NCI-H345 treated with DMSO at 0.1 percent for 48 hours (cell line): ENCODE results near the gene RPTOR.
A peak's percentile ranks its signal among the peaks of the same experiment; 100 is the strongest.

ENCODE experiments used
- DNase-seq: peaks from one replicate; lab custom pipeline; 2025; ENCODE audit not compliant: unreplicated experiment; lab: John Stamatoyannopoulos, UW

Gene RPTOR

DNA sequence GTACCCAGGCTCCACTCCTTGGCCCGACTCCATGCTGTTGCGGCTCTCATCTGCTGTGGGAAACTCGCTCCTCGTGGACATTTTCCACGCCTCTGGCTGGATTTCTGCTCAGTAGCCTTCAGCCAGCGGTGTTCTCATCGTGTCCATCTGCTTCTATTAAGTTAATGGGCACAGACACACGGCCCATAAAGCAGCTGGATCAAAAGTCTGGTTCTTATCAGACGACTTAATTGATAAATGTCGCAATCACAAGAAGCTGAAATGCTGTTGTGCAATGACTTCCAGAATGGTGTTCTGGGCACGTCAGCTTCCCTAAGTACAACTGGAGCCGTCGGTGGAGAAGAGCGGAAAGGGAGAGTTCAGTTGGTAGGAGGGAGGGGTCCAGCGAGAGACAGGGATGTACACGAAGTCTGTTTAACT lies 235.3 kb downstream of the RPTOR start:
- DNase-seq: no peak

DNA sequence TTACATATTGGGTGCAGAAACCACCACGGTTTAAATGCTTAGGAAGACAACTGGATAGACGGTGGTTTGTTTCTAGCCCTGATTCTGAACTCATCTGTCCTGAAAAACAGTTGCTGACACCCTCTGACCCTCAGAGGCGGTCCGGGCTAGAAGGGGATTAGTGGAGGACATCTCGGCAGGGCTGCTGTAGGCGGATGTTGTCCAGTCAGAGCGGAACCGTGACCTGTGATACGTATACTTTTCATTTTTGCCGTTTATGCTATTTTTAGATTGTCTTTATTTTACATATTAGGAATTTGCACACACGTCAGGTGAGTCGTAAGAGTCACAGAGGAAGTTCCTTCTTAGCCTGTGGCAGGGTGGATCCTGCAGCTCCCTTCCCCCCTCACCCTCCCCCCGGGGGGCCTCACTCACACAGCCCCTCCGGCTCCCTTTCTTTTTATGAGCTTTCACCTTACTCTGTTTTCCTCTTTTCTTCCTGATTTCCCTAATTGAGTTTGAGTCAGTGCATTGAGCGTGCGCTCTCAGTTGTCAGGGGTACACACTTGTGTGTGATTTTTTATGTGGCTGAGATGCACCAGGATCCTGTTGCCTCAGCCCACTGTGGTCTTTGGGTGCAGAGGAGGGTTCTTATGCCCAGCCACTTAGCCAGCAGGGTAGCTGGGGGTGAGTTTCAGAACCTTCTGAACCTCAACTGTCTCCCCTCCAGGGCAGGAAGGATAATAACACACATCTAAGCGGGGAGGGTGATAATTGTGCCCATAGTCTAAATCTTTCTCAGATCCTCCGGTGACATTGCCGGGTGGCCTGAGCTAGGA lies 236.0 kb downstream of the RPTOR start:
- DNase-seq: no peak

DNA sequence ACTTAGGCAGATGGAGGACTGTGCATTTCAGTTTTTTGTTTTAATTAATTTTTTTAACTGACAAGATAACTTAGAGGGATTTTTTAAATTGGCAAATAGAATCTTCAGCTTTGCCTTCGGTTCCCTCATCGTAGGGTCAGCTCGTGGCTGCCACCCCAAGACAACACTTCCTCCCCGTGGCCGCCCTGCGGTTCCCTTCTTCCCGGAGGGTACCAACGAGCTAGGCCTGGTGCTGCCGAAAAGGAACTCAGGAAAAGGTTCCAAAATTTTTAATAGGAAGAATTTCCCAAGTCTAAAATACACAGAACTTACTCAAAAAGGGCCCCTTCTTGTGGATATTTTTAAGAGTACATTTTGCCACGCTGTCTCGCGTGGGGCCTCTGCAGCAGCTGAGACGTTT lies 236.6 kb downstream of the RPTOR start:
- DNase-seq: no peak

DNA sequence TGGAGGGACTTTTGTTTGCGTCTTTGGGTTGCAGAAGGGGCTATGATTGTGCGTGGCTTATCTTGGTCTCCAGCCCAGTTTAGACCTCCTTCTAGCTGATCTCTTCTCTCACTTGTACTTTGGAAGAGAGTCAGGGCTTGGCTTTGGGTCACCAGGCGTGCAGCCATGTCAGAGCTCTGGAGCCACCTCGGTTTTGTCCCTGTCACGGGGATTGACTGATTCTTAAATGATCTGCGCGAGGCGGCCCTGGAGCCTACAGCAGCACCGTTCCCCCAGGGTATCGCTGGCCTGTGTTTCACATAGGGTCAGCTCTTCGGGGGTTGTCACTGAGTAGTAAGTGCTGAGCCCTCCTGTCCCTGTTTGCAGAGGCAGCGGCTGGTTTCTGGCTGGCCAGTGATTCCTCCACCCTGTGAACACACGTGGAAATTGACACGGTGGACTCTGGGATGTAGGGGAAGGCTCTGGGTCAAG lies 237.2 kb downstream of the RPTOR start:
- DNase-seq: no peak

DNA sequence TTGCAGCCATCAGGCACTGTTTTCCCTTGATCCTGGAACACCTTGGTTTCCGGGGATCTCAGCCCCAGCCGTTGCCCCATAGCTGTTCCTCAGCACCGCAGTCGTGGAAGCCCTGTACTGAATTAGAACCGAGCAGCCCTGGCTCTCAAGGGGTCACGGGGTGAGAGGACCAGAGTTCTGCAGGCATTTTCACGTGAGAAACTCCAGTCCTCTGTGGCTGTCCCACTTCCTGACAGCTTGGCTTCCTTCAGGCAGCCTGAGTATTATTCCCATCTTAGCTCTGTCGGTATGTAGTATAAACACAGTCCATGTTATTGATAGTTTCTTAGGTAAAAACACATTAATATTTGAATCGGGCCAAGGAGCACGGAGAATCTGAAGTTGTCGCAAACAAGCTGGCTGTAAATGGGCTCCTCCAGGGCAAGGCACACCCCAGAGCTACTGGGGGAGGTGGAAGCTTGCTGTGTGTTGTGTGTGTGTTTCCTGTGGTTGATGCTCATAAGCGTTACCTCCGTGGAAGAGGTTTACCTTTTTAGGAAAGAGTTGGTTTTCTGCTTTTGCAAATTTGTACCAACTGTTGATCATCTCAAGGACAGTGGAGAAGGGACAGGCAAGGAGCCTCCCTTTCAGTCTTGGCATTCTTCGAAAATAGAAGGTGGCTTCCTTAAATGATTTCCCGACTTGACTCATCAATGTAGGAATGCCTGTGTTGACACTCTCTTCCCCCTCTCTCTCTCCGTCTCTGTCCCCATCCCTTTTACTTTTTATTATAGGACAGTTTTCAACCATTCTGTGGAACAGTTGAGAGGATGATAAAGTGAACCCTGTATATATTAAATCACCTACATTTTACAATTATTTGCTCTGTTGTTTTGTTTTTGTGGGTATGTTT lies 238.1 kb downstream of the RPTOR start:
- DNase-seq: no peak

DNA sequence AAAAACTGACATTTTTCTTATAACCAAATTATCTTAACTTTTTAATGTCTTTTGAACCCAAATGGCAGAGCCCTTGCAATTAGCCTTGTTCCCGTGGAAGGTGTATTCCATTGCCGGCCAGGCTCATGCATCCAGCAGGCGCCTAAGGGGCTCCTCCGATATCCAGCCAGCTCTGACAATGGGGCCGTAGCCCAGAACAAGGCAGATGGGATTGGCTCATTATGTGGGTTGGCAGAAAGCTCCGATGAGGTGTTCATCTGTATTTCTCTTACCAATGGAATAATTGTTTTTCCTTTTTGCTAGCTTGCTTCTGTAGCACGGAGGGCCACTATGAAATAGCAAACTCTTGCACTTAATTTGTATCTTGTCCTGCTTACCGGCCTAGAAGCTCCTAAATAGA lies 238.8 kb downstream of the RPTOR start:
- no peak for DNase-seq

DNA sequence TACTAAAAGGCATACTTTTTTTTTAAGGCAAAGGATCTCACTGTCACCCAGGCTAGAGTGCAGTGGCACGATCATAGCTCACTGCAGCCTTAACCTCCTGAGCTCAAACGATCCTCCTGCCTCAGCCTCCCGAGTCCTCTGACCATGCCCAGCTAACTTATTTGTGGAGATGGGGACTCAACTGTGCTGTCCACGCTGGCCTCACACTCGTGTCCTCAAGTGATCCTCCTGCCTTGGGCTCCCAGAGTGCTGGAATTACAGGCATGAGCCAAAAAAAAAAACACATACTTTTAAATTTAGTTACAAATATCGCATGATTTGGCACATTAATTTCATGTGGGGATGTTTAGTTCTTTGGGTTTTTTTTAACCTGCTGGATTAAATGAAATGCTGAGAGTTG lies 239.3 kb downstream of the RPTOR start:
- no peak for DNase-seq

DNA sequence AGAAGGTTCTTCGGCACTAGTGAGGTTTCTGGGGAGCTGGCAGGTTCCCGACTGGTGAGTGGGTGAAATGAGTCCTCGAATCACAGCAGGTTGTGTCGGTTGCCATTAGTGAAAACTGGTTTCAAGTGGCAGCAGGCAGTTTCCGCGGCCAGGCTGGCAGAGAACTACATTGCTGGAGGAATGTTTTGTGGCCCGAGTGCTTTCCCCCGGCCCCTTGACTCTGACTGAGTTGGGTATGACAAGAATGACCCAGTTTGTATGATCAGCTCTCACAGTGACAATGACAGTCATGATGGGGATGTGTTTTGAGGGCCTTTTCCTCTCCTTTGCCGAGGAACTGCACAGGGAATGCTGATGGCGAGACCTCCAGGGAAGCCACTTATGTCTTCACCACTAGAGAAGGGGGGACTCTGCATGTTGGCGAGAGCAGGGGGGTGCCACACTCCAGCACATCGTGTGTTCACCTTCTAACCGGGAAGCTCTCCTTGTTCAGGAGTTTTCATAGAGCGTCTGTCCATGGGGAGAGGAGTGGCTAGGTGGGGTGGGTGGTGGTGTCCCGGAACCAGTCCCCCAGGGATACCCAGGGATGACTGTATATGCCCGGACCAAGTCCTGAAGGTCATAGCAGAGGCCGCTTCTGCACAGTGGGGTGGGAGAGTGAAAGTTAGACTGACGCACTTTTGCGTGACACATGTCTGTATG lies 241.0 kb downstream of the RPTOR start:
- DNase-seq: peak; percentile 86

DNA sequence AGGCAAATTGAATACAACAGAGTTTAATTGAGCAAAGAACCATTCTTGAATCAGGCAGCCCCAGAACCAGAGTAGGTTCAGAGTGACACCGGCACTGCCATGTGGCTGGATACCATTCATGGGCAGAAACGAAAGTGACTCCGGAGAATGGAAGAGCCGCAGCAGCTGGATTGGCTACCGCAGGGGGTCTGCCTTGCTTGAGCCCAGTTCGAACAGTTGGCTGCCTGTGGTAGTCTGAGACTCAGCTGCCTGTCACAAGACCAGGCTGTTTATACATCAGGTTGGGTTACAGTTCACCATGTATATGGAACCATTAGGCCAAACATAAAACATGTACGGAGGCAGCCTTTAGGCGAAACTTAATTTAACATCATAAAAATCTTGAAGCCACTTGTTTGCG lies 241.8 kb downstream of the RPTOR start:
- peak; percentile 65 for DNase-seq

DNA sequence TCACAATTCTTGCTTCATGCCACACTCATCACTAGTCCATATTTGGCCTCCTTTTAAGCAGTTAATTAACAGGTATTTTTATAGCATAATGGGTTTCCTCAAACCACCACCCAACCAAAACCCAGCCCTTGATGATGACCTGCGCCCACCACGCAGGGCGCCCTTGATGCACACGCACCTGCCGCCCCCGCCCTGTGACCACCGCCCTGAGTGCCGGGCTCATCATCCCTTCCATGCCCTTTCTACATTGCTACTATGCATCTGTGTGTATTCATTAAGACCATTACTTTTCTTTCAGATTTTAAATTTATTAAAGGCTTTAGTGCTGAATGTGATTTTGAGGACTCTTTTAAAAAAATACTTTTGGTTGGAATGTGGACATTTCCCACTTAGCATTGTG lies 242.2 kb downstream of the RPTOR start:
- DNase-seq: no peak

DNA sequence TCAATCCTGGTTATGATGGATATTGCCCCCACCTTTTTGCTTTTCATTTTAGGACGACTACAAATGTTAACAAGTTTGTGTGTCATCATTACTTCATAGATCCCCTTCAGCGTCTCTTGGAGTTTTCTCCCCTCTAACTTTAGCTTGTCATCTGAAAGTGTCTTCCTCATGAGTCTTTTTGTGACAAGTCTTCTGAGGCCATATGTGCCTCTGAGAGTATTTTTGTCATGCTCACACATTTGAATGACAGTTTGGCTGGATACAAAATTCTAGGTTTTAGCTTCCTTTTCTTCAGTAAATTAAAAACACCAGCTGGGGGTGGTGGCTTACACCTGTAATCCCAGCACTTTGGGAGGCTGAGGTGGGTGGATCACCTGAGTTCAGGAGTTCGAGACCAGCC lies 243.2 kb downstream of the RPTOR start:
- DNase-seq: no peak

DNA sequence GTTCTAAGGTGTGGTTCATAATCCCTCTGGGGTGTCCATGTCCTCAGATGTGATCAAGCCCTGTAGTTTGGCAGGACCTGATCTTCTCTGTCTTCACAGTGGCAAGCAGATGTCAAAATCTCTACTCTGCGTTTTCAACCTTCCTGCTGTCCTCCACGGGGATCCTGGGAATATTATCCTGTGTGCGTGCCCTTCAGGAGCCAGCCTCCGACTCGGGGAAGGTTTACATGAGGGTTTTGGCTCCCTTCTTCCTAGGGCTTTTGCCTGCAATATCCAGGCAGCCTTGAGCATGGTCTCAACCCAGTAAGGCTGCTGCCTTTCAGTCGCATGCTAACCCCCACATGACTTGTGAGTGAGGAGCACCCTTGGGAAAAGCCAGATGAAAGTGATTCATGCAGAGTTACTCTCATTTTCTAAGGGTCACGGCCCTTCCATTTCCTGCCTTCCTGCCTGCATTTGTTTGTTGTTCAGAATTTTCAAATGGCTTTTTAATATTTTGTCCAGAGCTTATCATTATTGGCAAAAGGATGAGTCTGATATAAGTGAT lies 244.8 kb downstream of the RPTOR start:
- DNase-seq: no peak

DNA sequence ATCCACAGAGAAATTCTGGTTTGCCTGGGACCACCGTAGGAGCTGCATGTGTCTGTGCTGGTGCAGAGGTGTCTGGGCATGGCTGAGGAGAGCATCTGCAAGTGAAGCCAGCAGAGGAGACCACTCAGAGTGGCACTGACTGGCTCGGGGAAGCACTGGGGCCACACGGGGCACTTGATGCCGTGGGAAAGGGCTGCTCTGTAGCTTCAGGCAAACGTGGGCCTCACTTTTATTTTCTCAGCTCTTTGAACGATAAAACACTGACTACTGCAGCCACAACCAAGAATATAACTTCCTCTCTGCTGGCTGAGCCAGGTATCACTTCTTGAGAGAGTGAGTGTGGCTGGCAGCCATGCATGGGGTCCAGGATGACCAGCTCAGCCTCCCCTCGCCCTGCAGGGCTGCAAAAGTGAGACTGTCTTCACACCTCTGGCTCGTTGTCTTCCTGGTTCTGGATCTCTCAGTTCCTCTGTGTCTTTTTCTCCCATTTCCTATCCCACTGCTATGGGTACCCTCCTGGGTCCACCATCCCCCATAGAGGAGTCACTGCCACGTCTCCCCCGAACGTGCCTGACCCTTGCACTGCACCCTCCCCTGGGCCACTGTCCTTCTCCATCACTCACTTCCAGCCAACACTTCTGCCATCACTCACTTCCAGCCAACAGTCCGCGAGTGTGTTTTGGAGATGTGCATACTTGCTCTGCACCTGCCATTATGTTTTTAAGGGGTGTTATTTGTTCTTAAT lies 245.6 kb downstream of the RPTOR start:
- no peak for DNase-seq

DNA sequence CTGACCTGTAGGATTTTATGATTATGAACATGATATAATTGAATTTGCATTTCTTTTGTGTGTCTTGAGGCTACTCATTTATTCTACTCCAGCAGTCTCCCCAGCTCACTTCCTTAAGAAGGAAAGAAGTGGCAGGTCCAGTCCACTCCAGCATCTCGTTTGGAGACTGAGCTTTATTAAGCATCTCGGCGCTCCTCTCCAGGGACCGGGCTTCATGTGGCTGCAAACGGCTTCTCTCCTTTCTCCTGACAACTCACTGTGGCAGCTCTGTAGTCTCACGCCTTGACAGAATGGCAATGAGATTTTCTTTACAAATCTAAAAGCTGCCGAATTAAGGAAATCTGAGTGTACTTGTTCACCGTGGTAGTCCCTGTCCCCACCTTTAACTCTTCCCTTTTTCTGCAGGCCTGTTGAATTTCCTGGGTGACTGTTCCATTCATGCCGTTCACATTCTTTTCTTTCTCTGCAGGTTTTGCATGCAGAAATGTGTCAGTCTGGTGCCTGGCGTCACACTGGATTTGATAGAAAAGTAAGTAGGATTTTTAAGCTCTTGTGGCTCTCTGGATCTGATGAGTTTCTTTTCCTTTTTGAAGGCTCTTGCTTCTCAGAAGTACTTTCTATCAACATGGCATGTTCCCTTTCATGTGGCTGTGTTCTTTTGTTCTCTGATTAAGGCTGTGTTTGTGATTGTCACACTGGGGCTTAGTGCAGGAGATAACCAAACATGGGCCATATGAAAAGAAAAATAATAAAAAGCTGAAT lies 246.5 kb downstream of the RPTOR start:
- no peak for DNase-seq

DNA sequence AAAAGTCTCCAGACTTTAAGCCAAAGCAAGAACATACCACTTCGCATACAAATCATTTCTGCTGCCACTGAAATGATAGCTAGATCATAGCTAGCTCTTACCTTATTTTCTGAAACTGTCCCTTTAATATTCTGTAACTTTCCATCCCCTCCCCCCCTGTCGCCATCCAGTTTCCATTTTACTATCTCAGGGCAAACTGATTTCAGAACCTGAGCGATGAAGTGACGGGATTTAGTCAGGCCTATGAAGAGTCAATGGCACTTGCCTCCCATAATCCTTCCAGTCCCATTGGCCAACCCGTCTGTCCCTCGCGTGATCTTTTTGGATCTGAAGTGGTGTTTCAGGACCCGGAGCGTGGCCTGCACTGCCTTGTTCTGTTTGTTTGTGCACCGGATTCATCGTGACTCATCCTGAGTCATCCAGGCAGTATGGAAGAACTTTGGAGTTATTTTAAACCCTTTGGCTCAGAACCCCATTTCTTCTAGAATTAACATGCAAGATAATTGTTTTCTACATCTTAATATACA lies 247.2 kb downstream of the RPTOR start:
- DNase-seq: no peak

DNA sequence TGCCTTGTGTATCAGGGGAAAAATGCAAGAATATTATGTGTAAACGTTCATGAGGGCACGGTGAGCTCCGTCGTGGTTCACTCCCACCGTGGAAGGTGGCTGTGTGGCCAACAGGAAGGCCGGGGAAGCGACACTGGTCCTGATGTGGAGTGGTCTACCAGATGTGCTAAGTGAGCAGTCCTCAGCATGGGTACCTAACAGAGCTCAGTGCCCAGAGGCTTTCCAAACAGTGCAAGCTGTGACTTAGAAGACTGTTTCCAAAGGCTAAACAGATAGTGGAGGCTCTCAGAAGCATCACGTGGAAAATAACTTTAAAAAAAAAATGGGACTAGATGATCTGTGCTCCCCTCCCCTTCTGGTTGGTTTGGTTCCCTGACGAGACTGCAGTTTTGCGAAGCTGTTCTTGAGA lies 247.7 kb downstream of the RPTOR start:
- no peak for DNase-seq

DNA sequence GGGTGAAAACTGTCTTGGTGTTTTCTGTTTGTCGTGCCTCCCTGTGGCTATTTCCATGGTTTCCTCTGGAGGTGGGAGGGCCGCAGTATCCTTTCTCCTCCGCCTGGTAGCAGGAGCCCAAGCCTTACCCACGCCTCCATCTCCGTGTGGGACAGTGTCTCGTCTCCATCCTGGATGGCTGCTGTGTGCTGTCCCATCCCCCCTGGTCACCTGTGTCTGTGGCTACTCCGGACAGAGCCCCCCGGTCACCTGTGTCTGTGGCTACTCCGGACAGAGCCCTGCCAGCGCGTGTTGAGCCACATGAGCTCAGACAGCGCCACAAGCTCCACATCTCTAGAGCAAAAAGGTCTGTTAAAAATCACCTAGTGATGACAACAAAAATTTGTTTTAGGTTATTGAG lies 248.8 kb downstream of the RPTOR start:
- DNase-seq: no peak

DNA sequence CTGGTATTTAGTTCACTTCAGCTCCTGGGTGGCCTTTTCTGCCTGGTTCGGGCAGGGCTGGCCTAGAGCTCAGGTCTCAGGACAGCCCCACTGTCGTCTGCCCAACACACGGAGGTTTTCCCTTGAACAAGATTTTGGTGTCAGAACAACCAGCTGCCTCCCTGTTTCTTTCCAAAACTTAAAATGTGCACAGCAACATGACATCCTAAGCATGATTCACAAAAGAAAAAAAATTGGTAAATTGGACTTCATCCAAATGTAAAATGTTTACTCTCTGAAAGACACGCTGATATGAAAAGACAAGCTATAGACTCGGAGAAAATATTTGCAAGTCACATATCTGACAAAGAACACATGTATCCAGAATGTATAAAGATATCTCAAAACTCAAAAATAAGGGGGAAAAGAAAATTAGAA lies 249.2 kb downstream of the RPTOR start:
- DNase-seq: no peak

DNA sequence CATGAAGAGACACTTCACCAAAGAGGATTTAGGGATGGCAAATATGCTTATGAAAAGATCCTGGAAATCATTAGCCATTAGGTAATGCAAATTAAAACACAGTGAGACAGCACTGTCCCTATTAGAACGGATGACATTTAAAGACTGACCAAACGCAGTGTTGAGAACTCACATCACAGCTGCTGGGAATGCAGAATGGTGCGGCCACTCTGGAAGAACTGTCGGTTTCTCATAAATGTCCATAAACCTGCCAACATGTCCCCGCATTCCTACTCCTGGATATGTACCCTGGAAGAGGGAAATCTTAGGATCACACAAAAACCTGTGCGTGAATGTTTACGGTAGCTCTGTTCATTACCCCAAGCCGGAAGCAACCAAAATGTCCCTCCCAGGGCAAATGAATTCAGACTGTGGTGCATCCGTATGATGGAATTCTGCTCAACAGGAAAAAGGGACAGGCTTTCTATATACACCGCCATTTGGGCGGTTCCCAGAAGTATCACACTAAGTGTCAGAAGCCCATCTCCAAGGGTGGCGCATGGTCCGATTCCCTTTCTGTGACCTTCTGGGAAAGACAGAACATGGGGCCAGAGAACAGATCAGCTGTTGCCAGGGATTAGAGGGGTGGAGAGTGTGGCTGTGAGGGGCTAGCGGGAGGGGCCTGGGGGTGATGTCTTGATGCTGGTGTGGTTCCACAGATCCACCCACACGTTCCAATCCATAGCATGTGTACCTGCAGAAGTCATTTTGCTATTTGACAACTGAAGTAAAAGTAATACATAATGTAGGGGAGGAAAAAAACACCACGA lies 249.8 kb downstream of the RPTOR start:
- no peak for DNase-seq
